Calu3 (cell line): Measurements from ENCODE around the gene URB1. TPM values are rescaled to one million over a fixed set of nuclear protein-coding genes. Genes with fewer than 3 reads are reported as not detected.

Experiments
- BruUV-seq: library from RNA; stranded (reverse); fragments of 400-500 nt; replicated peaks from 2 replicates; lab custom pipeline; 2021; lab: Mats Ljungman, UMichigan
- CTCF ChIA-PET: fragments of 300-600 bp; sonication (Branson Sonifier 250); formaldehyde crosslinking; loops from one replicate; lab custom pipeline; 2022; ENCODE audit warnings: antibody characterized with exemption; lab: Charles Lee
- DNase-seq: peaks from one replicate; pipeline ENCODE4 v3.0.0; 2022
- H3K27ac Mint-ChIP-seq: one replicate; pipeline ENCODE4 v1.8.0; 2022; ENCODE audit warnings: mixed read lengths; ENCODE audit not compliant: unreplicated experiment
- H3K27me3 Mint-ChIP-seq: one replicate; pipeline ENCODE4 v1.8.0; 2022; ENCODE audit warnings: mixed read lengths; ENCODE audit not compliant: unreplicated experiment
- H3K36me3 Mint-ChIP-seq: one replicate; pipeline ENCODE4 v1.8.0; 2022; ENCODE audit warnings: mild to moderate bottlenecking, moderate library complexity, mixed read lengths; ENCODE audit not compliant: insufficient read depth, unreplicated experiment
- H3K4me1 Mint-ChIP-seq: one replicate; pipeline ENCODE4 v1.8.0; 2022; ENCODE audit warnings: mild to moderate bottlenecking, low read depth, mixed read lengths; ENCODE audit not compliant: unreplicated experiment
- H3K4me3 Mint-ChIP-seq: one replicate; pipeline ENCODE4 v1.8.0; 2022; ENCODE audit warnings: mild to moderate bottlenecking, low read depth, moderate library complexity, mixed read lengths; ENCODE audit not compliant: unreplicated experiment
- H3K9me3 Mint-ChIP-seq: one replicate; pipeline ENCODE4 v1.8.0; 2022; ENCODE audit warnings: low read depth, mixed read lengths; ENCODE audit not compliant: unreplicated experiment
- intact Hi-C: fragments of 100-400 bp; cut with micrococcal nuclease; formaldehyde crosslinking; loops from one replicate; pipeline ENCODE4 v1.10.0; 2022; ENCODE audit not compliant: unreplicated experiment
- total RNA-seq: library from RNA; stranded (reverse); gene quantifications from 2 replicates; pipeline ENCODE4 v1.2.3, GENCODE V29; 2022
- TF ChIP-seq, protein P1 (sequence below): fragments of 200-600 bp; IDR thresholded peaks from one replicate; pipeline ENCODE4 v1.8.0; 2022; ENCODE audit warnings: antibody characterized with exemption; ENCODE audit not compliant: unreplicated experiment

The URB1 gene
- total RNA-seq, 1 experiment from 2014 or later = 16.5 TPM

- TF ChIP-seq, protein P1, sequence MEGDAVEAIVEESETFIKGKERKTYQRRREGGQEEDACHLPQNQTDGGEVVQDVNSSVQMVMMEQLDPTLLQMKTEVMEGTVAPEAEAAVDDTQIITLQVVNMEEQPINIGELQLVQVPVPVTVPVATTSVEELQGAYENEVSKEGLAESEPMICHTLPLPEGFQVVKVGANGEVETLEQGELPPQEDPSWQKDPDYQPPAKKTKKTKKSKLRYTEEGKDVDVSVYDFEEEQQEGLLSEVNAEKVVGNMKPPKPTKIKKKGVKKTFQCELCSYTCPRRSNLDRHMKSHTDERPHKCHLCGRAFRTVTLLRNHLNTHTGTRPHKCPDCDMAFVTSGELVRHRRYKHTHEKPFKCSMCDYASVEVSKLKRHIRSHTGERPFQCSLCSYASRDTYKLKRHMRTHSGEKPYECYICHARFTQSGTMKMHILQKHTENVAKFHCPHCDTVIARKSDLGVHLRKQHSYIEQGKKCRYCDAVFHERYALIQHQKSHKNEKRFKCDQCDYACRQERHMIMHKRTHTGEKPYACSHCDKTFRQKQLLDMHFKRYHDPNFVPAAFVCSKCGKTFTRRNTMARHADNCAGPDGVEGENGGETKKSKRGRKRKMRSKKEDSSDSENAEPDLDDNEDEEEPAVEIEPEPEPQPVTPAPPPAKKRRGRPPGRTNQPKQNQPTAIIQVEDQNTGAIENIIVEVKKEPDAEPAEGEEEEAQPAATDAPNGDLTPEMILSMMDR = no peak
- H3K4me3 Mint-ChIP-seq = no peak overlapping the region
- H3K27ac Mint-ChIP-seq = no peak overlapping the region
- CTCF ChIA-PET = no interaction called here
- DNase-seq = no peak
- H3K27me3 Mint-ChIP-seq = no peaks in the 10 kb centered on the region
- intact Hi-C loops = no loop called here
- no TSS peak for BruUV-seq
- H3K9me3 Mint-ChIP-seq = no peaks in the 10 kb centered on the region
- H3K36me3 Mint-ChIP-seq = no peaks in the 10 kb centered on the region
- no peaks in the 10 kb centered on the region for H3K4me1 Mint-ChIP-seq
Measured at GRCh38 chr21:32300117-32300681, 92.6 kb downstream of the URB1 start.

GRCh38 chr21:32299695-32300094 lies 93.1 kb downstream of the URB1 start:
- Mint-ChIP-seq H3K36me3 (no peaks in the 10 kb centered on the region), H3K4me3 (no peak overlapping the region), H3K4me1 (no peaks in the 10 kb centered on the region), H3K27me3 (no peaks in the 10 kb centered on the region), H3K9me3 (no peaks in the 10 kb centered on the region), H3K27ac (no peak overlapping the region)
- BruUV-seq = no TSS peak
- intact Hi-C loops = no loop called here
- CTCF ChIA-PET = no interaction called here
- TF ChIP-seq, protein P1 = no peak
- no peak for DNase-seq

DNA sequence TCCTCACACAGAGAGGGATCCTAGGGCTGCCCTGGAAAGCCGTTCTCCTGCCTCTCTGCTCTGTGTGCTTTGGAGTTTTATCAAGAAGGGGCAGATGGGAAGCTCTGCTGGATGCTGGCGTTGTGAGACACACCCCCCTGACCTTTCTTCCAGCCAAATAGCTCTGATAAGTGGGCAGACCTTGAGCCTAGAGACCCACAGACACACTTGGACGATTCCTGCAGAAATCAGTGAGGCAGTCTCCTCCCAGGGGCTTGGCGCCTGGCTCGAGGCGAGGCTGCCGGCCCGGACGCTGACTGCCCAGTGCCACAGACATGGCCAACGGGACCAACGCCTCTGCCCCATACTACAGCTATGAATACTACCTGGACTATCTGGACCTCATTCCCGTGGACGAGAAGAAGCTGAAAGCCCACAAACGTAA lies 94.1 kb downstream of the URB1 start, which contains the start of gene MRAP:
Gene MRAP (plus strand): TSS at position 198 of the 424 bp plus-strand sequence. CDS start 117 bp downstream, at position 315.
- no peaks in the 10 kb centered on the region for H3K36me3 Mint-ChIP-seq
- no peak for DNase-seq
- no peaks in the 10 kb centered on the region for H3K9me3 Mint-ChIP-seq
- intact Hi-C loops = no loop called here
- TF ChIP-seq, protein P1 = no peak
- no peak within 1 kb of the TSS for H3K4me3 Mint-ChIP-seq
- CTCF ChIA-PET = interaction anchor here (0.6 kb wide), 1 partner anchor 542 kb away, joined by 3 read pairs; no protein-coding TSS in a partner anchor
- H3K27me3 Mint-ChIP-seq = no peaks in the 10 kb centered on the region
- H3K27ac Mint-ChIP-seq = no peak within 1 kb of the TSS
- H3K4me1 Mint-ChIP-seq = no peaks in the 10 kb centered on the region
- BruUV-seq = no TSS peak

DNA sequence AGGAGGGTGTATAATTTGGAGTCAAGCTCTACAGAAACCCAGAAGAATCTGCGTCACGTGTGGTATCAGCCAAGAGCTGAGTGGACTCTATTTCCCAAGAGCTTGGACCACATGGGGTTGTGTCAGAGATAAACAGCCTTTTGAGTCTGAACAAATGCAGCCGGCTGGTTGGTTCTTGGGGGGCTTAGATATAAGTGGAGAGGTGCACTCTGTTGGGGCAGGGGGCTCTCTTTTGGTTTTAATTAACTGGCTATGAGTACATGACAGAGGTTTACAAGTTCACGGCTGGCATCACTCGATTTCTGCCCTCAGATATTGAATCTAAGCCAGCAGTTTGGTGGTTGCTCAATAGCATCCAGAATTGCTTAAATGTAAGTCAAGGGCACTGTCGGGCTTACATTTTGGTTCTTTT lies 94.7 kb downstream of the URB1 start:
- TF ChIP-seq, protein P1 = no peak
- CTCF ChIA-PET = no interaction called here
- intact Hi-C loops = no loop called here
- no peak for DNase-seq
- no peak overlapping the region for H3K27ac Mint-ChIP-seq
- no peaks in the 10 kb centered on the region for H3K27me3 Mint-ChIP-seq
- no peaks in the 10 kb centered on the region for H3K4me1 Mint-ChIP-seq
- H3K9me3 Mint-ChIP-seq = no peaks in the 10 kb centered on the region
- H3K36me3 Mint-ChIP-seq = no peaks in the 10 kb centered on the region
- no peak overlapping the region for H3K4me3 Mint-ChIP-seq
- BruUV-seq = no TSS peak
